NOMO-1 treated with DMSO at 0.1 percent for 48 hours (cell line): ENCODE results near the gene PPIL4.
A peak's percentile ranks its signal among the peaks of the same experiment; 100 is the strongest.

Source experiments
- DNase-seq: peaks from one replicate; lab custom pipeline; 2025; ENCODE audit not compliant: unreplicated experiment; lab: John Stamatoyannopoulos, UW

PPIL4 gene

GRCh38 chr6:149545754-149546471 is at the start of gene PPIL4:
Gene PPIL4 (minus strand): TSS chr6:149546043. CDS start chr6:149546005, 38 bp downstream.
- peak; percentile 93 for DNase-seq

GRCh38 chr6:149593408-149593807 is 47.6 kb upstream of the PPIL4 start:
- no peak for DNase-seq

GRCh38 chr6:149592983-149593382 is 47.1 kb upstream of the PPIL4 start:
- no peak for DNase-seq

- no peak for DNase-seq
These were observed 40.3 kb upstream of the PPIL4 start for GRCh38 chr6:149586149-149586548.

GRCh38 chr6:149581349-149581748 is 35.5 kb upstream of the PPIL4 start:
- DNase-seq = no peak

GRCh38 chr6:149580880-149581279 is 35.0 kb upstream of the PPIL4 start:
- DNase-seq = no peak

- DNase-seq = no peak
These were observed 22.2 kb upstream of the PPIL4 start for GRCh38 chr6:149567945-149568585.

- no peak for DNase-seq
These were observed 21.3 kb upstream of the PPIL4 start for GRCh38 chr6:149567194-149567586.

- peak; percentile 37 for DNase-seq
These were observed 20.8 kb upstream of the PPIL4 start for GRCh38 chr6:149566410-149567193.

GRCh38 chr6:149565527-149566409 is 19.9 kb upstream of the PPIL4 start, which contains the start of gene GINM1:
Gene GINM1 (plus strand): TSS chr6:149566375. CDS start chr6:149566415, 40 bp downstream.
- DNase-seq = peak; percentile 84

- DNase-seq = no peak
These were observed 18.1 kb upstream of the PPIL4 start for GRCh38 chr6:149563928-149564325.

GRCh38 chr6:149563203-149563927 is 17.5 kb upstream of the PPIL4 start:
- DNase-seq = no peak

GRCh38 chr6:149560736-149561135 is 14.9 kb upstream of the PPIL4 start:
- DNase-seq = no peak

GRCh38 chr6:149559389-149559788 is 13.5 kb upstream of the PPIL4 start:
- DNase-seq = no peak

- DNase-seq = no peak
These were observed 12.2 kb upstream of the PPIL4 start for GRCh38 chr6:149558029-149558428.

GRCh38 chr6:149551920-149552319 is 6.1 kb upstream of the PPIL4 start:
- DNase-seq = no peak

- DNase-seq = peak; percentile 64
These were observed 537 bp downstream of the PPIL4 start for GRCh38 chr6:149545258-149545753.

- no peak for DNase-seq
These were observed 1.1 kb downstream of the PPIL4 start for GRCh38 chr6:149544646-149545257.

GRCh38 chr6:149541139-149541538 is 4.7 kb downstream of the PPIL4 start:
- DNase-seq = no peak
